ENCODE measurements around the gene ANKRD26. TPM values are rescaled to one million over a fixed set of nuclear protein-coding genes. Genes with fewer than 3 reads are reported as not detected.

Gene ANKRD26
- total RNA-seq, 2 donors from 2014 or later = 5.1 to 7.0 TPM

DNA sequence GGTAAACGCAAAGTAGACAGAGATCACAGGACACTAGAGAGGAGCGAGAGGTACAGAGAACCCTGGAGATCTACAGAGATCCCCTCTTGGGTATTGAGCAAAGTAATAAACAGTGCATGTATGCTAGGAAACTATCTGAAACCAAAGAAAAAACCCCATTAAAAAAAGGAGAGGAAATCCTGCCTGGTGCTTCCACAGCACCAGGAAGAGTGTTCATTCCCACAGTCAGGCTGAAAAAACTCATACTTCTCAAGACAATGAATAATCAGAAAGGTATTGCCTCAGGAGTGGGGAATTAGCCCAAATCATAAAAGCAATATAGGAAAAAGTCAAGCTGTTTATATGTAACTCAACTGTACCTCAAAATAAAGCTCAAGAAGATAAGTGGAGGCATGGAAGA lies 59.1 kb downstream of the ANKRD26 start:
- H3K27me3 ChIP-seq = no peaks in the 10 kb centered on the region
- no peaks in the 10 kb centered on the region for H3K4me1 ChIP-seq
- H3K27ac ChIP-seq = no peak overlapping the region
- H3K9ac ChIP-seq (ENCODE audit: low read depth in 2 of 2, low read length in 2 of 2) = no peak overlapping the region
- no peak overlapping the region for H3K4me3 ChIP-seq
- DNase-seq = no peak
- TF ChIP-seq, protein P1, sequence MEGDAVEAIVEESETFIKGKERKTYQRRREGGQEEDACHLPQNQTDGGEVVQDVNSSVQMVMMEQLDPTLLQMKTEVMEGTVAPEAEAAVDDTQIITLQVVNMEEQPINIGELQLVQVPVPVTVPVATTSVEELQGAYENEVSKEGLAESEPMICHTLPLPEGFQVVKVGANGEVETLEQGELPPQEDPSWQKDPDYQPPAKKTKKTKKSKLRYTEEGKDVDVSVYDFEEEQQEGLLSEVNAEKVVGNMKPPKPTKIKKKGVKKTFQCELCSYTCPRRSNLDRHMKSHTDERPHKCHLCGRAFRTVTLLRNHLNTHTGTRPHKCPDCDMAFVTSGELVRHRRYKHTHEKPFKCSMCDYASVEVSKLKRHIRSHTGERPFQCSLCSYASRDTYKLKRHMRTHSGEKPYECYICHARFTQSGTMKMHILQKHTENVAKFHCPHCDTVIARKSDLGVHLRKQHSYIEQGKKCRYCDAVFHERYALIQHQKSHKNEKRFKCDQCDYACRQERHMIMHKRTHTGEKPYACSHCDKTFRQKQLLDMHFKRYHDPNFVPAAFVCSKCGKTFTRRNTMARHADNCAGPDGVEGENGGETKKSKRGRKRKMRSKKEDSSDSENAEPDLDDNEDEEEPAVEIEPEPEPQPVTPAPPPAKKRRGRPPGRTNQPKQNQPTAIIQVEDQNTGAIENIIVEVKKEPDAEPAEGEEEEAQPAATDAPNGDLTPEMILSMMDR (IDR thresholded peaks at IDR 0.05) = no peak
- H3K9me3 ChIP-seq = no peaks in the 10 kb centered on the region
- no peaks in the 10 kb centered on the region for H3K36me3 ChIP-seq
- intact Hi-C loops (cut with DNase I) = no loop called here

DNA sequence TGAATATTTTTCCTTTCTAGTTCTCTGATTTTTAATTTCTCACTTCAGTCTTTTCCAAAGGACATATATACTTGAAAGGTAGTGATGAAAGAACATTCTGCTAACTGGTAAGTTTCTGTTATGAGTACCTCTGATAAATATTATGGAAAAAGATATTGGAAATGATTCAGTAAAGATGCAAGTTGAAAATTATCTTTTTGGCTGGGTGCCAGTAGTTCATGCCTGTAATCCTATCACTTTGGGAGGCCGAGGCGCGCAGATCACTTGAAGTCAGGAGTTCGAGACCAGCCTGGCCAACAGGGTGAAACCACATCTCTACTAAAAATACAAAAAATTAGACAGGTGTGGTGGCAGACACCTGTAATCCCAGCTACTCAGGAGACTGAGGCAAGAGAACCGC lies 62.1 kb downstream of the ANKRD26 start:
- H3K27me3 ChIP-seq = no peaks in the 10 kb centered on the region
- H3K4me3 ChIP-seq = no peak overlapping the region
- no peak for DNase-seq
- intact Hi-C loops (cut with DNase I) = no loop called here
- H3K9me3 ChIP-seq = no peaks in the 10 kb centered on the region
- no peaks in the 10 kb centered on the region for H3K4me1 ChIP-seq
- no peaks in the 10 kb centered on the region for H3K36me3 ChIP-seq
- H3K9ac ChIP-seq (ENCODE audit: low read depth in 2 of 2, low read length in 2 of 2) = no peak overlapping the region
- TF ChIP-seq, protein P1 (IDR thresholded peaks at IDR 0.05) = no peak
- H3K27ac ChIP-seq = no peak overlapping the region

DNA sequence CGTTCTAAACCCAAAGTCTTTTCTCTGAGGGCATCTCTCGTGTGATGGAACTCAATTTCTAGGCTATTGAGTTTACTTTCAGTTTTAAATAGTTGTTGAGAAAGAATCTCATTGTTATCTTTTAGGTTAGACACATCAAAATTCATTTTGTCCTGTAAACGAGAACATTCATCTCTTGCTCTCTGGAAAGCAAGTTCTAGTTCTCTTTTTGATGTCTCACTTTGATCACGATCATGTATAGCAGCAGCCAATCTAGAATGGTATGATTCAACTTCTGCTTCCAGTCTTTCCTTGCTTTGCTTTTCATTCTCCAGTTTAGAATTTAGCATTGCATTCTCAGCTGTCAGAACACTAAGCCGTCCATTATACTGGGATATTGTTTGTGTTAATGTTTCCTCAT lies 65.1 kb downstream of the ANKRD26 start:
- H3K36me3 ChIP-seq = no peaks in the 10 kb centered on the region
- H3K4me3 ChIP-seq = no peak overlapping the region
- TF ChIP-seq, protein P1 (IDR thresholded peaks at IDR 0.05) = no peak
- H3K4me1 ChIP-seq = no peaks in the 10 kb centered on the region
- intact Hi-C loops (cut with DNase I) = no loop called here
- H3K9ac ChIP-seq (ENCODE audit: low read depth in 2 of 2, low read length in 2 of 2) = no peak overlapping the region
- H3K9me3 ChIP-seq = no peaks in the 10 kb centered on the region
- H3K27me3 ChIP-seq = no peaks in the 10 kb centered on the region
- DNase-seq = no peak
- no peak overlapping the region for H3K27ac ChIP-seq

DNA sequence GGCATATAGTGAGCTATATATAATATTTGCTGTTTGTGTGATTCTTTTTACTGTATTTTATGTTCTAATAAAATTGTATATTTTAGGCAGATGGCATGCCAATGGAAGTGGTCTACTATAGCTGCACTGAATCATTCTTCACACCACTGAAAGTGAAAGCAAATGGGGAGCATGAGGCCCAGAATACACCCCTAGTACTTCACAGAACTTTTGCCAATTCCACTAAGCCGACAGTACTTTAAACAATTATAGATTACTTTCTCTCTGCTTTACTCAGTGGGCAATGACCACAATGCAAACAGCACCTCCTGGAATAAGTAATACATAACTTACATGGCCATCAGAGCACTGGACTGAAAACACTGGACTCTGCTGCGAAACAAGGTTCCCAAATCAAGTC lies 70.2 kb downstream of the ANKRD26 start:
- no peak for DNase-seq
- Histone ChIP-seq H3K27ac (no peak overlapping the region), H3K4me3 (no peak overlapping the region), H3K4me1 (no peaks in the 10 kb centered on the region), H3K9ac (ENCODE audit: low read depth in 2 of 2, low read length in 2 of 2) (no peak overlapping the region), H3K9me3 (no peaks in the 10 kb centered on the region), H3K27me3 (no peaks in the 10 kb centered on the region), H3K36me3 (no peaks in the 10 kb centered on the region)
- TF ChIP-seq, protein P1 (IDR thresholded peaks at IDR 0.05) = no peak
- intact Hi-C loops (cut with DNase I) = no loop called here

DNA sequence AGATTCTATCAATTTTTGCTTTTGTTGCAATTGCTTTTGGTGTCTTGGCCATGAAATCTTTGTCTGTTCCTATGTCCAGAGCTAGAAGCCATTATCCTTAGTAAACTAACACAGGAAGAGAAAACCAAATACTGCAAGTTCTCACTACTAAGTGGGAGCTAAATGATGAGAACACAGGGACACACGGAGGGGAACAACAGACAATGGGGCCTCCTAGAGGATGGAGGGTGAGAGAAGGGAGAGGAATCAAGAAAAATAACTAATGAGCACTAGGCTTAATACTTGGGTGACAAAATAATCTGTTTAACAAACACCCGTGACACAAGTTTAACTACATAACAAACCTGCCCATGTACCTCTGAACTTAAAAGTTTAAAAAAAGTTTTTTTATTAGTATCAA lies 78.2 kb downstream of the ANKRD26 start:
- H3K9me3 ChIP-seq = no peaks in the 10 kb centered on the region
- H3K27me3 ChIP-seq = no peaks in the 10 kb centered on the region
- no peak overlapping the region for H3K27ac ChIP-seq
- H3K4me1 ChIP-seq = no peaks in the 10 kb centered on the region
- intact Hi-C loops (cut with DNase I) = no loop called here
- no peak overlapping the region for H3K4me3 ChIP-seq
- no peak overlapping the region for H3K9ac ChIP-seq (ENCODE audit: low read depth in 2 of 2, low read length in 2 of 2)
- no peaks in the 10 kb centered on the region for H3K36me3 ChIP-seq
- TF ChIP-seq, protein P1 (IDR thresholded peaks at IDR 0.05) = no peak
- no peak for DNase-seq

DNA sequence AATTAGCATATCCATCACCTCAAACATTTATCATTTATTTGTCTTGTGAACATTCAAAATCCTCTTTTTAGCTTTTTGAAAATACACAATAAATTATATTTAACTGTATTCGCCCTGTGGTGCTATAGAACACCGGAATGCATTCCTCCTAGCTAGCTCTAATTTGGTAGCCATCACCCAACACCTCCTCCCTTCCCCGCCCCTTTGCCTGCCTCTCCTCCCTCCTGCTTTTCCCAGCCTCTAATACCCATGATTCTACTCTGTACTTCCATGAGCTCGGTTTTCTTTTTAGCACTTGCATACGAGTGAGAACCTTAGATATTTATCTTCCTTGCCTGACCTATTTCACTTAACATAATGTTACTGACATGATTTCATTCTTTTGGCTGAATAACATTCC lies 80.1 kb downstream of the ANKRD26 start:
- Histone ChIP-seq H3K9me3 (no peaks in the 10 kb centered on the region), H3K36me3 (no peaks in the 10 kb centered on the region), H3K4me3 (no peak overlapping the region), H3K4me1 (no peaks in the 10 kb centered on the region), H3K9ac (ENCODE audit: low read depth in 2 of 2, low read length in 2 of 2) (no peak overlapping the region), H3K27me3 (no peaks in the 10 kb centered on the region), H3K27ac (no peak overlapping the region)
- DNase-seq = no peak
- intact Hi-C loops (cut with DNase I) = no loop called here
- TF ChIP-seq, protein P1 (IDR thresholded peaks at IDR 0.05) = no peak

Measured in colonic mucosa (tissue), 4 donors.